ENCODE data around the gene EFHC1. TPM values are rescaled to one million over a fixed set of nuclear protein-coding genes. Genes with fewer than 3 reads are reported as not detected.
"Not testable (repeated sequence)": the region's sequence is repeated elsewhere in the genome, so short reads cannot be mapped to it uniquely, and the experiment has no call there.

The EFHC1 gene
- total RNA-seq, 1 experiment from 2014 or later = 13.2 TPM

- Histone ChIP-seq H3K9ac (ENCODE audit: extremely low read depth, insufficient read length, low read length) (no peak overlapping the region), H3K14ac (ENCODE audit: insufficient read depth, low read length) (no peak overlapping the region), H4K8ac (replicated peaks; ENCODE audit: insufficient read length, low read depth, low read length) (no peak overlapping the region), H3K4me1 (ENCODE audit: insufficient read depth, low read length) (peaks cover 2% of the 10 kb centered on the region; the same call in 1 of the 2 replicates), H3K27ac (ENCODE audit: insufficient read length, low read depth, low read length) (no peak overlapping the region), H3K27me3 (ENCODE audit: insufficient read depth, low read length) (no peaks in the 10 kb centered on the region), H4K20me1 (ENCODE audit: control insufficient read depth, insufficient read depth, insufficient read length) (no peaks in the 10 kb centered on the region), H3K23ac (ENCODE audit: insufficient read length, low read depth, low read length) (no peak overlapping the region), H3K56ac (ENCODE audit: insufficient read length, low read depth, low read length) (no peak overlapping the region), H3K4ac (ENCODE audit: low read depth, low read length) (no peak overlapping the region), H3K23me2 (ENCODE audit: insufficient read length, low read depth, low read length, poor library complexity, severe bottlenecking) (no peaks in the 10 kb centered on the region), H3K79me2 (ENCODE audit: insufficient read depth, low read length) (no peaks in the 10 kb centered on the region), H2BK20ac (ENCODE audit: low read depth, low read length, poor library complexity, severe bottlenecking) (no peak overlapping the region), H3K9me3 (ENCODE audit: control insufficient read depth, low read depth, low read length) (no peaks in the 10 kb centered on the region), H2BK5ac (ENCODE audit: insufficient read length, low read length) (no peak overlapping the region), H2BK15ac (ENCODE audit: low read depth, low read length) (no peak overlapping the region), H2BK120ac (ENCODE audit: low read depth, low read length, poor library complexity, severe bottlenecking) (no peak overlapping the region), H3K18ac (ENCODE audit: insufficient read length, low read depth, low read length) (no peak overlapping the region), H2AFZ (ENCODE audit: low read length) (no peak overlapping the region), H2AK5ac (ENCODE audit: insufficient read length, low read length) (no peak overlapping the region), H2BK12ac (ENCODE audit: insufficient read length, low read depth, low read length) (no peak overlapping the region), H3T11ph (ENCODE audit: low read length) (no peak overlapping the region), H3K79me1 (ENCODE audit: insufficient read depth, low read depth, low read length, poor library complexity, severe bottlenecking) (no peaks in the 10 kb centered on the region), H4K91ac (ENCODE audit: insufficient read length, low read depth, low read length) (no peak overlapping the region), H3K4me2 (ENCODE audit: insufficient read depth, insufficient read length, low read length) (no peak overlapping the region), H4K5ac (ENCODE audit: insufficient read length, low read depth, low read length) (no peak overlapping the region)
- H3K27me3 Mint-ChIP-seq (ENCODE audit: low read depth) = no peaks in the 10 kb centered on the region
- H3K9me3 Mint-ChIP-seq = no peaks in the 10 kb centered on the region
- H3K4me3 Mint-ChIP-seq = no peak overlapping the region
- TF ChIP-seq CTCF (conservative IDR thresholded peaks at IDR 0.05) = no peak
- no peak overlapping the region for H3K27ac Mint-ChIP-seq
- DNase-seq = no peak
- no peaks in the 10 kb centered on the region for H3K36me3 Mint-ChIP-seq (ENCODE audit: insufficient read depth in 1 of 3, low read depth in 3 of 3)
- H3K4me1 Mint-ChIP-seq = peaks cover 0 to 9% of the 10 kb centered on the region in 2 experiments; a peak in 2 of 4 replicates
These were observed 6.5 kb downstream of the EFHC1 start for GRCh38 chr6:52426667-52427066.

DNA sequence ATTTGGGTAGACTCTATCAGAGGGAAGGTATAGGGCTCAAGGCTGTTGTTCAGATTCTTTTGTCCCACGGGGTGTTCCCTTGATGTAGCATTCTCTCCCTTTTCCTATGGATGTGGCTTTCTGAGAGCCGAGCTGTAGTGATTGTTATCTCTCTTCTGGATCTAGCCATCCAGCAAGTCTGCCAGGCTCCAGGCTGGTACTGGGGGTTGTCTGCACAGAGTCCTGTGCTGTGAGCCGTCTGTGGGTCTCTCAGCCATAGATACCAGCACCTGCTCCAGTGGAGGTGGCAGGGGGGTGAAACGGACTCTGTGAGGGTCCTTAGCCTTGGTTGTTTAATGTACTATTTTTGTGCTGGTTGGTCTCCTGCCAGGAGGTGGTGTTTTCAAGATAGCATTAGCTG lies 13.2 kb downstream of the EFHC1 start:
- not testable (repeated sequence) for H3K4me1 Mint-ChIP-seq; H4K20me1 ChIP-seq (ENCODE audit: control insufficient read depth, insufficient read depth, insufficient read length); H4K91ac ChIP-seq (ENCODE audit: insufficient read length, low read depth, low read length); H2BK120ac ChIP-seq (ENCODE audit: low read depth, low read length, poor library complexity, severe bottlenecking); H2BK15ac ChIP-seq (ENCODE audit: low read depth, low read length); H2BK20ac ChIP-seq (ENCODE audit: low read depth, low read length, poor library complexity, severe bottlenecking); H3K27me3 Mint-ChIP-seq (ENCODE audit: low read depth); H3K4me1 ChIP-seq (ENCODE audit: insufficient read depth, low read length); H3K23ac ChIP-seq (ENCODE audit: insufficient read length, low read depth, low read length); H3K18ac ChIP-seq (ENCODE audit: insufficient read length, low read depth, low read length); H3K9me3 Mint-ChIP-seq; H3T11ph ChIP-seq (ENCODE audit: low read length); H3K4ac ChIP-seq (ENCODE audit: low read depth, low read length); H2BK12ac ChIP-seq (ENCODE audit: insufficient read length, low read depth, low read length); H3K79me1 ChIP-seq (ENCODE audit: insufficient read depth, low read depth, low read length, poor library complexity, severe bottlenecking); H2AFZ ChIP-seq (ENCODE audit: low read length); H2BK5ac ChIP-seq (ENCODE audit: insufficient read length, low read length); H3K9me3 ChIP-seq (ENCODE audit: control insufficient read depth, low read depth, low read length); H4K5ac ChIP-seq (ENCODE audit: insufficient read length, low read depth, low read length); H3K27ac ChIP-seq (ENCODE audit: insufficient read length, low read depth, low read length); H4K8ac ChIP-seq (replicated peaks; ENCODE audit: insufficient read length, low read depth, low read length); H3K23me2 ChIP-seq (ENCODE audit: insufficient read length, low read depth, low read length, poor library complexity, severe bottlenecking); H3K79me2 ChIP-seq (ENCODE audit: insufficient read depth, low read length); H3K36me3 Mint-ChIP-seq (ENCODE audit: insufficient read depth in 1 of 3, low read depth in 3 of 3); H3K56ac ChIP-seq (ENCODE audit: insufficient read length, low read depth, low read length); H3K27me3 ChIP-seq (ENCODE audit: insufficient read depth, low read length); H2AK5ac ChIP-seq (ENCODE audit: insufficient read length, low read length); H3K14ac ChIP-seq (ENCODE audit: insufficient read depth, low read length); H3K4me2 ChIP-seq (ENCODE audit: insufficient read depth, insufficient read length, low read length); H3K9ac ChIP-seq (ENCODE audit: extremely low read depth, insufficient read length, low read length); DNase-seq; H3K4me3 Mint-ChIP-seq
- no CpG with 5 or more reads among the region's 4 CpGs for WGBS (ENCODE audit: extremely low coverage, insufficient read length, low lambda C conversion rate)
- H3K27ac Mint-ChIP-seq = peak overlapping the region in 1 of 3 experiments; percentile 72; a peak in 1 of 7 replicates

Measured in H9 (cell line).